Choroid plexus epithelial cell (primary cell): ENCODE data around the gene HMCN1.

Source experiments
- DNase-seq: peaks from one replicate; pipeline ENCODE4 v3.0.0-alpha.2; 2010; ENCODE audit warnings: low read depth
- H3K4me3 ChIP-seq: 2 replicates; pipeline ENCODE4 v1.5.1; 2011; ENCODE audit warnings: low read depth, mild to moderate bottlenecking, control low read depth, low read length, moderate library complexity
- CTCF ChIP-seq: conservative IDR thresholded peaks from 2 replicates; pipeline ENCODE4 v1.5.1; 2011; ENCODE audit warnings: low read depth, mild to moderate bottlenecking, control low read depth, inconsistent platforms, low read length, moderate library complexity

Gene HMCN1

GRCh38 chr1:186042230-186042629, 308.0 kb downstream of the HMCN1 start:
- no peak for DNase-seq

GRCh38 chr1:186043296-186043695, 309.1 kb downstream of the HMCN1 start:
- no peak overlapping the region for H3K4me3 ChIP-seq
- TF ChIP-seq CTCF = no peak
- DNase-seq = no peak

More at GRCh38 chr1:186042230-186042629, 308.0 kb downstream of the HMCN1 start:
- no peak for TF ChIP-seq CTCF
- H3K4me3 ChIP-seq = no peak overlapping the region

GRCh38 chr1:186044079-186044685, 310.0 kb downstream of the HMCN1 start:
- TF ChIP-seq CTCF = no peak
- no peak overlapping the region for H3K4me3 ChIP-seq
- DNase-seq = no peak

GRCh38 chr1:186046437-186047211, 312.4 kb downstream of the HMCN1 start:
- no peak for DNase-seq
- no peak overlapping the region for H3K4me3 ChIP-seq
- no peak for TF ChIP-seq CTCF

GRCh38 chr1:186050360-186050759, 316.2 kb downstream of the HMCN1 start:
- H3K4me3 ChIP-seq = no peak overlapping the region
- DNase-seq = no peak
- TF ChIP-seq CTCF = no peak

- no peak for DNase-seq
- TF ChIP-seq CTCF = no peak
- no peak overlapping the region for H3K4me3 ChIP-seq
Measured at GRCh38 chr1:186054003-186054402, 319.8 kb downstream of the HMCN1 start.

- DNase-seq = no peak
- no peak for TF ChIP-seq CTCF
- no peak overlapping the region for H3K4me3 ChIP-seq
Measured at GRCh38 chr1:186054932-186055331, 320.7 kb downstream of the HMCN1 start.
